HEK293 (cell line): ENCODE results near the gene GTF3C5.

Experiments used
- ATF2 ChIP-seq: fragments of 450-650 bp; formaldehyde crosslinking; IDR thresholded peaks from 2 replicates; pipeline ENCODE4 v1.5.1; 2016; ENCODE audit warnings: missing biosample characterization, missing genetic modification characterization, low read depth
- CTCF ChIP-seq: fragments of 450-650 bp; formaldehyde crosslinking; IDR thresholded peaks from 2 replicates; pipeline ENCODE4 v1.5.1; 2016; ENCODE audit warnings: missing biosample characterization, missing genetic modification characterization
- INSM2 ChIP-seq: fragments of 450-650 bp; formaldehyde crosslinking; IDR thresholded peaks from 2 replicates; pipeline ENCODE4 v1.5.1; 2016; ENCODE audit warnings: missing biosample characterization, missing genetic modification characterization
- KLF16 ChIP-seq: fragments of 450-650 bp; formaldehyde crosslinking; IDR thresholded peaks from 2 replicates; pipeline ENCODE4 v1.5.1; 2017; ENCODE audit warnings: missing biosample characterization, missing genetic modification characterization
- PRDM10 ChIP-seq: fragments of 450-650 bp; formaldehyde crosslinking; IDR thresholded peaks from 2 replicates; pipeline ENCODE4 v1.5.1; 2016; ENCODE audit warnings: missing biosample characterization, missing genetic modification characterization
- ZBTB49 ChIP-seq: fragments of 450-650 bp; formaldehyde crosslinking; IDR thresholded peaks from 2 replicates; pipeline ENCODE4 v1.5.1; 2016; ENCODE audit warnings: missing biosample characterization, missing genetic modification characterization, low read depth
- ZBTB8A ChIP-seq: fragments of 450-650 bp; formaldehyde crosslinking; IDR thresholded peaks from 2 replicates; pipeline ENCODE4 v1.5.1; 2016; ENCODE audit warnings: missing biosample characterization, missing genetic modification characterization
- ZNF302 ChIP-seq: fragments of 450-650 bp; formaldehyde crosslinking; IDR thresholded peaks from 2 replicates; pipeline ENCODE4 v1.5.1; 2016; ENCODE audit warnings: missing biosample characterization, missing genetic modification characterization, low read depth
- ZNF529 ChIP-seq: fragments of 450-650 bp; formaldehyde crosslinking; IDR thresholded peaks from 2 replicates; pipeline ENCODE4 v1.5.1; 2017; ENCODE audit warnings: missing genetic modification characterization, missing biosample characterization; ENCODE audit not compliant: insufficient replicate concordance
- ZNF704 ChIP-seq: fragments of 450-650 bp; formaldehyde crosslinking; IDR thresholded peaks from 2 replicates; pipeline ENCODE4 v1.5.1; 2016; ENCODE audit warnings: missing biosample characterization, missing genetic modification characterization
- ZNF707 ChIP-seq: fragments of 450-650 bp; formaldehyde crosslinking; IDR thresholded peaks from 2 replicates; pipeline ENCODE4 v1.5.1; 2016; ENCODE audit warnings: missing biosample characterization, missing genetic modification characterization

GRCh38 chr9:133090752-133091385 lies 60.1 kb downstream of the GTF3C5 start:
- TF ChIP-seq ZBTB8A (tag by site-specific recombination), result no peak
- TF ChIP-seq ATF2 (tag by site-specific recombination), result no peak
- TF ChIP-seq CTCF (tag by site-specific recombination), result no peak
- TF ChIP-seq ZNF704, result no peak
- no peak for TF ChIP-seq ZNF707
- TF ChIP-seq KLF16 (tag by site-specific recombination), result no peak
- no peak for TF ChIP-seq ZNF302 (tag by site-specific recombination)
- TF ChIP-seq ZBTB49 (tag by site-specific recombination), result no peak
- no peak for TF ChIP-seq PRDM10 (tag by site-specific recombination)
- TF ChIP-seq ZNF529 (tag by site-specific recombination), result no peak
- TF ChIP-seq INSM2 (tag by site-specific recombination), result no peak
